Colonic mucosa (tissue), 4 donors: ENCODE data around the gene ZNF92. TPM values are rescaled to one million over a fixed set of nuclear protein-coding genes. Genes with fewer than 3 reads are reported as not detected.

Experiments
- DNase-seq: peaks from one replicate; pipeline ENCODE4 v3.0.0-alpha.2; 2020
- H3K27ac ChIP-seq: fragments of 200-600 bp; one replicate; pipeline ENCODE4 v1.8.0; 2021
- H3K27me3 ChIP-seq: fragments of 200-600 bp; one replicate; pipeline ENCODE4 v1.8.0; 2021
- H3K36me3 ChIP-seq: fragments of 200-600 bp; one replicate; pipeline ENCODE4 v1.8.0; 2021
- H3K4me1 ChIP-seq: fragments of 200-600 bp; one replicate; pipeline ENCODE4 v1.8.0; 2021; ENCODE audit warnings: mild to moderate bottlenecking
- H3K4me3 ChIP-seq: fragments of 200-600 bp; one replicate; pipeline ENCODE4 v1.8.0; 2021
- H3K9ac ChIP-seq, 2 donors: one replicate each; pipeline ENCODE4 v1.7.0; 2013; ENCODE audit warnings: control low read depth in 2 of 2, low read depth in 2 of 2, low read length in 2 of 2
- H3K9me3 ChIP-seq: fragments of 200-600 bp; one replicate; pipeline ENCODE4 v1.8.0; 2021
- CTCF ChIP-seq: fragments of 200-600 bp; IDR thresholded peaks from one replicate; pipeline ENCODE4 v1.8.0; 2022; ENCODE audit warnings: antibody characterized with exemption, mild to moderate bottlenecking
- intact Hi-C: fragments of 100-400 bp; cut with DNase I; formaldehyde crosslinking; loops from one replicate; pipeline ENCODE4 v1.14.1; 2022
- total RNA-seq, 2 donors: library from RNA; stranded (reverse); fragmentation: NEBNext Ultra II Directional in 1 of 2; extraction: Animal tissue kit (Norgen Biotek cat#: 25700) in 1 of 2; gene quantifications; one replicate each; pipeline ENCODE4 v1.2.1, GENCODE V29; 2021
- donor health status: healthy.
- donor health status: DM: no; HTN: no; CAD: no.
- donor health status: DM: no; HTN: no; CAD: no.

Gene ZNF92
- total RNA-seq, 2 donors from 2014 or later, result 8.4 to 8.8 TPM

DNA sequence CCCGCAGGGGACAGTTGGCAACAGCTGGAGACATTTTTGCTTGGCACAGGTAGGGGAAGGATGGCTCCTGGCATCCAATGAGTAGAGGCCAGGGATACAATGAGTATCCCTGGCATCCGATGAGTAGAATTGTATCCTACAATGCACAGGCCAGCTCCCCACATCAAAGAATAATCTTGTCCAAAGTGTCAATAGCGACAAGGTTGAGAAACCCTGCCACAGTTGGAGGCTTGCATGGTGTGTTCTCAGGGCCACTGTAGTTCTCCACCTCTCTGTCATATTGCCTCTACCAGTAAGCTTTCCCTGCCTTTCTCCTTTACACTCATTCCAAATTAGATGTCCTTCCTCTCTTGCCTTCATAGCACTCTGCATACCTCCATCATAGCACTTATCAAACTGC, 60.7 kb downstream of the ZNF92 start:
- no peak for DNase-seq
- Histone ChIP-seq H3K4me3 (no peak overlapping the region), H3K9me3 (no peaks in the 10 kb centered on the region), H3K36me3 (no peaks in the 10 kb centered on the region), H3K9ac (no peak overlapping the region), H3K27ac (no peak overlapping the region), H3K27me3 (no peaks in the 10 kb centered on the region), H3K4me1 (no peaks in the 10 kb centered on the region)
- intact Hi-C loops, result no loop called here
- no peak for TF ChIP-seq CTCF

GRCh38 chr7:65436163-65436562, 62.5 kb downstream of the ZNF92 start:
- DNase-seq, result no peak
- H3K9ac ChIP-seq, result no peak overlapping the region
- H3K9me3 ChIP-seq, result no peaks in the 10 kb centered on the region
- TF ChIP-seq CTCF, result no peak
- no peaks in the 10 kb centered on the region for H3K4me1 ChIP-seq
- no peak overlapping the region for H3K27ac ChIP-seq
- intact Hi-C loops, result no loop called here
- H3K4me3 ChIP-seq, result no peak overlapping the region
- H3K36me3 ChIP-seq, result no peaks in the 10 kb centered on the region
- no peaks in the 10 kb centered on the region for H3K27me3 ChIP-seq

DNA sequence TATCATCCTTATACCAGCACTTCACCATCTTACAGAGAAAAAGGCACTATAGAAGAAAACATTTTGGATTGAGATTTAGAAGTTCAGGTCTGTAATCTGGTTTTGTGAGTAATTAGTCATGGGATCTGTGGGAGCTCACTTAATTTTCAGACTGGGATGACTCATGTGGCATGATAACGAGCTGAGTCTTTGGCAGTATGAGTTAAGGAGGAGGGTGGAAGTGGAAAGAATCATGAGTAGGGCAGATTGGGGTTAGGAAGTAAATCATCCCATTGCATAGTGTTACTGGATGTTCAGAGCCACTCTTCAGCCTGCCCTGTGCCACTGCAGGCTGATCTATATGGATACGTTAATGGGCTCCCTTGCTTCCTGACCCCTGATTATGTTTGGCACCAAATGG, 64.9 kb downstream of the ZNF92 start:
- Histone ChIP-seq H3K27ac (no peak overlapping the region), H3K9ac (no peak overlapping the region), H3K36me3 (no peaks in the 10 kb centered on the region), H3K4me1 (no peaks in the 10 kb centered on the region), H3K9me3 (no peaks in the 10 kb centered on the region), H3K27me3 (no peaks in the 10 kb centered on the region), H3K4me3 (no peak overlapping the region)
- no peak for TF ChIP-seq CTCF
- intact Hi-C loops, result no loop called here
- no peak for DNase-seq

- Histone ChIP-seq H3K36me3 (no peaks in the 10 kb centered on the region), H3K4me1 (no peaks in the 10 kb centered on the region), H3K4me3 (no peak overlapping the region), H3K27ac (no peak overlapping the region), H3K9me3 (no peaks in the 10 kb centered on the region), H3K9ac (no peak overlapping the region), H3K27me3 (no peaks in the 10 kb centered on the region)
- intact Hi-C loops, result no loop called here
- DNase-seq, result no peak
- no peak for TF ChIP-seq CTCF
Measured at GRCh38 chr7:65441010-65441409, 67.4 kb downstream of the ZNF92 start.

GRCh38 chr7:65444205-65444842, 70.7 kb downstream of the ZNF92 start:
- no peak overlapping the region for H3K9ac ChIP-seq

More at GRCh38 chr7:65444205-65444842, 70.7 kb downstream of the ZNF92 start:
- DNase-seq, result no peak
- Histone ChIP-seq H3K4me3 (no peak overlapping the region), H3K27me3 (no peaks in the 10 kb centered on the region), H3K4me1 (no peaks in the 10 kb centered on the region), H3K36me3 (no peaks in the 10 kb centered on the region), H3K9me3 (no peaks in the 10 kb centered on the region), H3K27ac (no peak overlapping the region)
- no peak for TF ChIP-seq CTCF
- intact Hi-C loops, result no loop called here
